Middle frontal gyrus (tissue), 1 donor: Measurements from ENCODE around the gene SIPA1L3.

Experiments used
- DNase-seq: peaks from one replicate; pipeline ENCODE4 v3.0.0-alpha.2; 2015; ENCODE audit warnings: low spot score; ENCODE audit errors: extremely low spot score

The SIPA1L3 gene

DNA sequence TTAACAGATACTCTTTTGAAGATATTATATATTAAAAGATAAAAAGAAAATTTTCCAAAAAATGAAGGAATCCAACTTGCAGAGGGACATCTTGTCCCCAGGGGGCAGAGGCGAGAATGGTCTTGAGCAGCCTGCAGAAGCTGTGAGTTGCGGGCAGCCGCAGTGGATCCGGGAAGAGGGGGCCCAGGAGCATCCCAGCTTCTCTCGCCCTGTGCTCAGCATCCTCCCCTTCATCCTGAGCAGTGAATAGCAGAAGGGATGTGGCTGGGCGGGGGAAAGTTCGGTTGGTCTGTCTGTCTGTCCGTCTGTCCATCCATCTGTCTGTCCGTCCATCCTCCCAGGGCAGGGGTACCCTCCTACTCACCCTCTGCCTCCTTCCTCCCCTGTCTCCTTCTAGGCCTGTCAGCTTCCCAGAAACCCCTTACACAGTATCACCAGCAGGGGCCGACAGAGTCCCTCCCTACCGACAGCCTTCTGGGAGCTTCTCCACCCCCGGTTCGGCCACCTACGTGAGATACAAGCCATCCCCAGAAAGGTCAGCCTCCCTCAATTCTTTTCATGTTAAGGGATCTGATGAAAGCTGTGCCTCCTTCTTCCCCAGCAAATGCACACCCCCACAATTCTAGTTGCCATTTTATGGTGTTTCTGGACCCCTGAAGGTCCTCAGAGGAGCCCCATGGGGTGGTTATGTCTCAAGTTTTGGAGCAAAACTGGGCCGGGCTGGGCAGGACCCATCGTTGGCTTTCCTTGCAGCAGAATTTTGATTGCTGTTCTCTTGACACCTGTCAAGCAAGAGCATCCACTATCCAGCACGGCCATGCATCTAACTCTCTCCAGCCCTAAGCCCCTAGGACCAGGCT lies 235.4 kb downstream of the SIPA1L3 start:
- no peak for DNase-seq

DNA sequence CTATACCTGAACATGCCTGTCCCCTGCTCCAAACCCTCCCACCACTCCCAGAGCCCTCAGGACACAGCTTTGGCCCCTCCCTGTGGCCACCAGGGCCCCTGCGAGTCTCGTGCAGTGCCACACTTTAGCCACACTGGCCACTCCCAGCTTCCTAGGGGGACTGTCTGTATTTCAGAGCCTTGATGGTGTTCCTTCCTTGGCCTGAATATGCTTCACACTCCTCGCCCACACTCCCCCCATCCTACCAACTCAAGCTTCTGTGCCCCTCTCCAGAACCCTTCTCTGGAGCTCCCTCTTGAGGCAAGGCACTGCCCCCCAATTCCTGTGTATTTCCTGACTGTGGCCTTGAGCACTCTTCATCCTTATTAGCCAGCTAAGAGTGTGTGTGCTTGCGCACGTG lies 236.8 kb downstream of the SIPA1L3 start:
- no peak for DNase-seq

DNA sequence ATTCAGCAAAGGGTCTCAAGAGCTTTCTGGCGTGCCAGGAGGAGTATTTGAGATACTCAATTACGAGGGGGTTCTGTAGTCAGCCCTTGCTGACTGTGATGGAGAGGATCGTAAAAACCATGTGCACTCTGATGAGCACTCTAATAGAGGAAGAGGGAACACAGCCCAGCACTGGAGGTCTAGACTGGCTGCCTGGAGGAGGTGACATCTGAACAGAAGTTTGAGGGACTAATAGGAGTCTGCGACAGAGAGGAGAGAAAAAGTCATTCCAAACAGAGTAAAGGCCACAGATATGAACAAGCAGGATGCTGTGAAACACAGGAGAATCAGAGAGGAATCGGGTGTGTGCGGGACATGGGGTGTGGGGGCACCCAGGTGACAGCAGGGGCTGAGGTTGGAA lies 237.7 kb downstream of the SIPA1L3 start:
- no peak for DNase-seq

DNA sequence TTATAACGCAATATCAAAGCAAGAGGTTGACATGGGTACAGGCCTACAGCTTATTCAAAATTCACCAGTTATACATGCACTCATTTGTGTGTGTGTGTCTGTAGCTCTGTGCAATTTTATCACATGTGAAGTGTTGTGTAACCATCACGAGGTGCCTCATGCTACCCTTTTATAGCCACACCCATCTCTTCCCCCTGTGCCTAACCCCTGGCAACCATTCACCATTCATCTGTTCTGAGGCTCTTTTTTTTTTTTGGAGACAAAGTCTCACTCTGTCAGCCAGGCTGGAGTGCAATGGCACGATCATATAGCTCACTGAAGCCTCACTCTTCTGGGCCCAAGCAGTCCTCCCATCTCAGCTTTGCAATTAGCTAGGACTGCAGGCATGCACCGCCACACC lies 238.6 kb downstream of the SIPA1L3 start:
- DNase-seq = no peak

DNA sequence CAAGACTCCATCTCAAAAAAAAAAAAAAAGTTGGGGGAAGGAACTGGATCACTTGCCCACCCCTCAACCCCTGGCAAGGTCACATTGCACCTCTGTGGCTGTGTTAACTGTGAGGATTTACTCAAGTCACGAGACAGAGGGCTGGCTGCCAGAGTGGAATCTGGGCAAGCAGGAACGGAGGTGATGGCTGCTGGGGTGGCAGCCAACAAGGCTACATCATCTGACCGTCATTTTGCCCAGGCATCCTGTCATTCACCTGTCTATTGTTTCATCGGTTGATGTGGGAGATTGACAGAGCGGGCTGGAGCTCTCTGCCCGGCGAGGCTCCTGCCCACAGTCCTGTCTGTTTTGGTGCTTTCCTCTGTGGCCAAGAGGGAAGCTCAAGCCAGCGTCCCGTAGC lies 241.3 kb downstream of the SIPA1L3 start:
- DNase-seq = no peak

DNA sequence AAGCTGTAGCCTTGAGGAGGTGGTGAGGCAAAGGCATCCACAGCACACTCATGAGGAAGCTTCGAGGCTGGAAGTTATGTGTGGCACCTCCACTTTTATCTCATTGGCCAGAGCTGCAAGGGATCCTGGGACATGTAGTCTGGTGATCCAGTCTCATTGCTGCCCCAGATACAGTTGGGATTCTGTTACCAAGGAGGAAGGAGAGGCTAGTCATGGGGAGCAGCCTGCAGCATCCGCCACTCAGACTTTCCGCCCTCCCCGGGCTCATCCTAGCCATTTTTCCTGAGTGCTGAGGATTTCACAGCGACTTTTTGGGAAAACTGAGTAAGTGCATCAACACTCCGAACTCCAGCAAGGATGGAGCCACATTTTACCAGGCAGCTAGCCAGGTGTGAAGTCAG lies 242.7 kb downstream of the SIPA1L3 start:
- no peak for DNase-seq

DNA sequence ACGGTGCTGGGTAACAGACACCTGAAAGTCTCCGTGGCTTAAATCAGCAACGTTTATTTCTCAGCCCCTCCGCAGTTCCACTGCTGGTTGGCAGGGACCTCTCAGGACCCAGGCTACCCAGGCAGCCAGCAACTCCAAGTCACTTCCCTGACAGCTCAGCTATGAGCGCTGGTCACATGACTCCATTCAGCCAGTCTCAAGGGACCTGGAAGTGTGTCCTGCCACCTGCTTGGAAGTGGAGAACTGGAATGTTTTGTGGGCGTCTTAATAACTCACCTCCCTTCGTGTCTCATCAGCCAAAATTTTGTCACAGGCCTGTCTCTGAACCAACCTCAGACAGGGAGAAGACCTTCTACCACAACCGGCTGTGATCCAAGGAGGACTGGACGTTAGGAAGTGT lies 244.2 kb downstream of the SIPA1L3 start:
- no peak for DNase-seq

DNA sequence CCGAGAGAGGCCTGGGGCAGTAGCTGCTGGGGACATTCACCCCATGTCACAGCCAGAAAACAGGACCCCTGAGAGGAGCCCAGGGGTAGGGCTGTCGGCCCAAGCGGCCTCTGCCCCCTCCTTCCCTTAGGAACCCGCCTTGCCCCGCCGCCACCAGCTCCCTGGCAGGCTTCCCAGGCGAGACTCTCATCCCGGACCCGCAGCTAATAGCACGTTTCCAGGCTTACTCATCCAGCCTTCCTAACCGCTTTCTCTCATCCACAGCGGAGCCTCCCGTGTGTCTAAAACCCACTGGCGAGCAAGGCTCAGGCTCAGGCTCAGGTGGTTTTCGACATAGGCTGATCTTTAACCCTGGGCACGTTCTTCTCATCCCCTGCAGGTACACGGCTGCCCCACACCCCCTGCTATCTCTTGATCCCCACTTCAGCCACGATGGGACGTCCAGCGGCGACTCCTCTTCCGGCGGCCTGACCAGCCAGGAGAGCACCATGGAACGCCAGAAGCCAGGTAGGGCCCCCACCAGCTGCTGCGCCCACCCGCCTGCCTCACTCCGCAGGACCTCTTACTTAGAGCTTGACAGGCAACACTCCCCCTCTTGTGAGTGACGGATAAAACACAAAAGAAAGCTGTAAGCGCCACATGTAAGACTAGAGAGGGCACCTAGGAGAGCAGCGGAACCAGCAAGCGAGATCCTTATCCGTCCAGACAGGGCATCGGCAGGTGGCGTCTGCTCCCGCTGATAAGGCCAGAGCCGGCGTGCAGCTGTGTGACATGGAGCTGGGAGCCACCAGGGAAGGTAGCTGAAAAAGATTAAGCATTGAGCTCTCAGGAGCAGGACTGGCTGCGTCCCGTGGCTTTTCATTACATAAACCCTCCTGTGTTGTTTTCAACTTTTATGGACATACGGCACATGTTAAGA lies 245.7 kb downstream of the SIPA1L3 start:
- no peak for DNase-seq

DNA sequence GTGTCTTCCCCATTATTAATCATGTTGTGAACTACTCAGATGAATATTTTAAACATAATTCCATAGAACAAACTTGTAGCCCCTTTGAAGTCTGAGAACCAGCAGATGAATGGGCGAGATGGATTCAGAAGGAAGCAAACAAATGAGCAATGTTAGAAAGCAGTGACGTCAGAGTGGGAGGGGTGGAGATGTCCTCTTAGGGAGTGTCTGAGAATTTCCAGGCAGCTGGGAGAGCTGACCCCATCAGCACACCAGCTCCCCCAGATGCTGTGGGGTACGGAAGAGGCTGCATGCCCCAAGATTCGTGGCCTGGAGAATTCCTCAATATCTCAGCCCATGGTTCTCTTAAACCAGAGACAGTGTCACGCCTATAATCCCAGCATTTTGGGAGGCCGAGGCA lies 248.4 kb downstream of the SIPA1L3 start:
- no peak for DNase-seq

DNA sequence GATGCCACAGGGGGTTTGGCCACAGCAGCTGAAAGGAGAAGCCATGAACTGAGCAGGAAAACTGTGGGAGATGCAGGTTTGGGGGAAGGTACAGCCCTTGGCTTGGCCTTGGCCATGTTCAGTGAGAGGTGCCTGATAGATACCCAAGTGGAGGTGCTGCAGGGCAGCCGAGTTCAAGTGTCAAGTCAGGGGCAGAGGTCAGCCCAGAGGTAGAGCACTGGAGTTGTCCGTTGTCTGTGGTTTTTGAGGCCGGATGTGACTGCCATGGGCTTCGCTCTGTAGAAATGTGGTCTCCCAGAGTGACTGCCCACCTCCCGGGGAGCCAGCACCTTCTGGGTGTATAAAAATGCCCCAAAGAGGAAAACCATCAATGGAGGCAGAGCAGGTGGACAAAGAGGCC lies 251.7 kb downstream of the SIPA1L3 start:
- DNase-seq = no peak

DNA sequence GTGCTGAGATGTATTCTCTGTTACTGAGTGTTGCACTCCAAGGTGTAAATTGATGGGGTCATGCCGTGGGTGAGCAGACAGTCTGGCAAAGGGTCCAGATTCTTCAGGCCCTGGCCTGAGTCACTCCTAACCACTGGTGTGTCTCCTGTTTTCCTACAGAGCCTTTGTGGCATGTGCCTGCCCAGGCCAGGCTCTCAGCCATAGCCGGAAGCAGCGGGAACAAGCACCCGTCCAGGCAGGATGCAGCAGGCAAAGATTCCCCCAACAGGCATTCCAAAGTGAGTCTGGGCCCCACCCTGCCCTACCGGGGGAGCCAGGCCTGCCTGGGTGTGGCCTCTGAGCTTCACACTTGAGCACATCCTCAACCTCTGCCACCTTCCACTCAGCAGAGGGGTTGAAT lies 255.1 kb downstream of the SIPA1L3 start:
- DNase-seq = no peak

DNA sequence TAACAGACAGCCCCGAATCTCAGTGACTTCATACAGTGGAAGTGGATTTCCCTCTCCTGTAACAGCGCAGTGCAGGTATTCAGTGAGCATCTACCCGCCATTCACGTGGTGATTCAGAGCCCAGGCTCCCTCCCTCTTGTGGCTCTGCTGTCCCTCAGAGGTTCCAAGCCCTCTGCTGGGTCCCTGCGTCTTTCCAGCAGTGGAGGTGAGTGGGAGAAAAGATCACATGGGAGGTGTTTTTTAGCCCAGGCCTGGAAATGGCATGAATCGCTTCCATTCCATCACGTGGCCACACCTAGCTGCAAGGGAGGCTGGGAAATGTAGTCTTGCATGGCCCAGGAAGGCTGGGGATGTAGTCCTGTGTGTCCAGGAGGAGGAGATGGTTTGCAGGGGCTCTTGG lies 255.6 kb downstream of the SIPA1L3 start:
- no peak for DNase-seq

DNA sequence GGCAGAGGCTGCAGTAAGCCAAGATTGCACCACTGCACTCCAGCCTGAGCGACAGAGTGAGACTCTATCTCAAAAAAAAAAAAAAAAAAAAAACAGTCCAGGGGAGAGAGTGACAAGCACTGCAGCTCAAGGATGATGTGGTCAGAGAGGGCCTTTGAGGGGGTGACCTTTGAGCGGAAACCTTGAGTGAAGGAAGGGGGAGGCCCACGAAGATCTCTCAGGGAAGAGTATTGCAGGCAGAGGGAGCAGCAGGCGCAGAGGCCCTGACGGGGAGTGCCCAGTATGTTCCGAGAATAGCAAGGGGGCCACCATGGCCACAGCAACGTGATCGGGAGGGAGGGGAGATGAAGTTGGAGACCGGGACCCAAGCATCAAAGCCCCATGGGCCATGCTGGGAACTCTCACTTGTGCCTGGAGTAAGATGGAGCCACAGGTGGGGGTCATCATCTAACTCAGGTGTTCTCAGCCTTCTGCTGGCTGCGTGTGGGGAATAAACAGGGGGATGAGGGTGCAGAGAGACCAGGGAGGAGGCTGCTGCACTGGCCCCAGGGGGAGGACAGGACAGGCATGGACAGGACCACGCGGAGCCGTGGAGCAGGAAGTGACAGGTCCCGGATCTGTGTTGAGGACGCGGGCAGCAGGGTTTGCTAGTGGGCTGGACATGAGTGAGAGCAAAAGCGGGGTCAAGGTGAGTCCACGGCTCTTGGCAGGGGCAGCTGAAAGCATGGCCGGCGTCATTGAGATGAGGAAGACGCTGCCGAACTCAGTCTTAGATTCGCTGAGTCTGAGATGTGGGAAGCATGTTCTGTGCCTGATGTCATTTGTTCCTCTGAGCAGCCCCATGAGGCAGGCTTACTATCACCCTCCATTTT lies 256.6 kb downstream of the SIPA1L3 start:
- no peak for DNase-seq

DNA sequence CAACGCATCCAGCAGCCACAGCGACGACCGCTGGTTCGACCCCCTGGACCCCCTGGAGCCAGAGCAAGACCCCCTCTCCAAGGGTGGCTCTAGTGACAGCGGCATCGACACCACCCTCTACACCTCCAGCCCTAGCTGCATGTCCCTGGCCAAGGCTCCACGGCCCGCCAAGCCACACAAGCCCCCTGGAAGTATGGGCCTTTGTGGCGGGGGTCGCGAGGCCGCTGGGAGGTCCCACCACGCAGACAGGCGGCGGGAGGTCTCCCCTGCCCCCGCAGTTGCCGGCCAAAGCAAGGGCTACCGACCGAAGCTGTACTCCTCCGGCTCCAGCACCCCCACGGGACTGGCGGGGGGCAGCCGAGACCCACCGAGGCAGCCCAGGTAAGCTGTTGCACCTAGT lies 257.5 kb downstream of the SIPA1L3 start:
- no peak for DNase-seq

DNA sequence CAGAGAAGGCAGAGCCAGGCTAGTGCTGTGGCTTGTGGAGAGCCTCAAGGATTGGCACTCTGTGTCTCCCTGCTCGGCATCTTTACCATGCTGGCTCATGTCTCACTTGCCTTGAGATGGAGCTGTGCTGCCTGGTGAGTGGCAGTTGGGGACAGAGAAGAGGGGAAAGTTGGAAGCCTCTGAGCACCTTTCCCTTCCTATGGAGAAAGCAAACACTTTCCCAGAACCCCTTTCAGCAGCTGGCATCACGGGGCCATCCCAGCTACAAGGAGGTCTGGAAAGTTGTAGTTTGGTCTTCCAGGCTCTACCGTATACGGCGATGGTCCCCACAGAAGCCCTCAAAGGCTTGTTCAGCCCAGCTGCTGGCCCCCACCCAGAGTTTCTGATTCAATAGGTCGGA lies 258.3 kb downstream of the SIPA1L3 start:
- DNase-seq = no peak

DNA sequence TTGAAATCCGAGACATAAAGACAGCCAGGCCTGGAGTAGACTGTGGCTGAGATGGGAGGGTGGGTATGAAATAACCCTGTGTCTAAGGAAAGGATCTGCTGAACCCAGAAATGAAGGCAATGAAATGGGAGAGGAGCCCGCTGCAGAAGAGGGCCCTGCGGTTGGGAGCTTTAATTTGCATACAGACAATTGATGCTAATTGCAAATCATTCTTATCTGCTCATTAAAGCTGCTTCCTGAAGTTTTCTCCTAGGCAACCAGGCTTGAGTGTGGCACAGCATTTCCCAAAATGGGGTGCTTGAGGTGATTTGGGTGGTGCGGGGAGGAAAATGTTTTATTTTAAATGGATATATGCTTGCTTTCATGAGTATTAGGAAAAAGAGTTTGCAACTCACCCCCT lies 261.6 kb downstream of the SIPA1L3 start:
- no peak for DNase-seq

DNA sequence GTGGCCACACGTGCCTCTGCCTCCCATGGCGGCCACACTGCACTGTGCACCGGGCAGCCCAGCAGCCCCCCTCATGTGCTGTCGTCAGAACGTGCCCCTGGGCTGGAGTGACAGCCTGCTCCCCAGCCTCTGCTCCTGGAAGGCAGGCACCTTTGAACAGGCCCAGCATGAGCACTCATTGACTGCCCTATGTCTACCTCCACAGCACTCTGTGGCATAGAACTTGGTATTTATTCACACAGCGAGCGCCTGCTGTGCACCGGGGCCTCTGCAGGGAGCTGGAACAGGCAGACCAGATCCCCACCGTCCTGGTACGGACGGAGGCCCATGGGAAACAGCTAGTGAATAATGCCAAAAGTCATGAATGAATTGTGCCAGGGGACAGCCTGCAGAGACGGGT lies 263.3 kb downstream of the SIPA1L3 start:
- DNase-seq = no peak

DNA sequence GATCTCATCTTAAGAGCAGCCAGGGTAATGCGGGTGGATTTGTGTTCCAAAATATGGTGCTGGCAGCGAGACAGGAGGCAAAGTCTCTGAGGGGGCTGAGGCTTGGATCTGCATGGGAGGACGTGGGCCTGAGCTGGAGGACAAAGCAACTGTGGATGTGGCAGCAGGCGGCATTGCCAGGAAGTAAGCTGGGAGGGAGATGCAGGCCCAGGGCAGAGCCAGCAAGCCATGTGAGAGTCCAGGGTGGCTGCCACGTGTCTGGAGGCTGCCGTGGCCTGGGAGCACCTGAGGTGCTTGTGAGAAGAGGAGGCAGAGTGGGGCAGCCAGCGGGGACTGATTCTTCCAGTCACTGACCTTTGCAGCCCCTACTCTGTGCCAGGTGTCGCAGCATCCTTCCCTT lies 265.0 kb downstream of the SIPA1L3 start:
- peak; percentile 40 for DNase-seq

DNA sequence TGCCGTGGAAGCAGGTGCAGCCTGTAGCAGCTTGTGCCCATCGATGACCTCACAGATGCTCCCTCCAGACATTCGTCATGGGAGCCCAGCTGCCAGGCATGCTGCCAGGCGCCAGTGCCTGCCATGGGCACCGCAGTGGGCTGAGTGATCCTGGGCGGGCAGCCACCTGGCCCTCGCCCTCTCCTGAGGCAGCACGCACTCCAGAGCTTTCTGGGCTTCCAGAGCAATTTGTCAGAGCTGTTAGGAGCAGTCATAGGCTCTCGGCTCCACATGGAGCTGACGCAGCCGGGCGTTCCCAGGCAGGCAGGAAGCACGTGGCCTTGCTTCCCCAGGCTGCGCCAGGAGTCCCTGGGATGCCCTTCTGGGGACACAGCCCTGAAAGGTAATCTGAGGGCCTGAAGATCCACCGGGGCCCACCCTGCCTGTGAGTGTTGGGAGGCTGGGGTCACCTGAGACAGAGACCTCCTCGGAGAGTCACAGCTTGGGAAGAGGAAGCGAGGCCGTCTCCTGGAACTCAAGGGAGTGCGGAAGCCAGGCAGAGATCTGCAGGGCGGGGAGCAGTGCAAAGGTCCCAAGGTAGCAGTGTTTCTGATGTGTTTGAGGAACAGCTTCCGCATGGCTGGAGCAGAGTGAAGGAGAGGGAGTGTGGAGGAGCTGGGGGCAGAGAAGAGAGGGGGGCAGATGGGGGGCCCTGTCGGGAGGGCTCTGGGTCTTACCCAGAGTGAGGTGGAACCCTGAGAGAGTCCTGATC lies 266.5 kb downstream of the SIPA1L3 start:
- DNase-seq = peak; percentile 46

DNA sequence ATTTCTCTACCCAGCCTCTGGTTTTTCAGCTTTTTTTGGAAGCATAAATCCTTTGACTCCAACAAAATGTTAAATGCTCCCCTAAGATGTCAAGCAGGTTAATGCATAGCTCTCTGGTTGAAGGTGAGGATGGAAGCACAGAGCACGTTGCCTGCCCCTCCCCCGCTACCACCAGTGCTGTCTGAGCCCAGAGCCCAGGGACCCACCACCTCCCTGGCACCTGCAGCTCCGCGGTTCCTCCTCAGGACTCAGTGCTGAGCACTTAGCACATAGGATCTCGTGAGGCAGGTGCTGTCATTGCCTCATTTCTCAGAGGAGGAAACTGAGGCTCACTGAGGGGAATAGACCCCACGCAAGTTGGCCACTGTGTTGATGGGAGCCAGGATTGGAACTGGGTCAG lies 268.4 kb downstream of the SIPA1L3 start:
- no peak for DNase-seq

DNA sequence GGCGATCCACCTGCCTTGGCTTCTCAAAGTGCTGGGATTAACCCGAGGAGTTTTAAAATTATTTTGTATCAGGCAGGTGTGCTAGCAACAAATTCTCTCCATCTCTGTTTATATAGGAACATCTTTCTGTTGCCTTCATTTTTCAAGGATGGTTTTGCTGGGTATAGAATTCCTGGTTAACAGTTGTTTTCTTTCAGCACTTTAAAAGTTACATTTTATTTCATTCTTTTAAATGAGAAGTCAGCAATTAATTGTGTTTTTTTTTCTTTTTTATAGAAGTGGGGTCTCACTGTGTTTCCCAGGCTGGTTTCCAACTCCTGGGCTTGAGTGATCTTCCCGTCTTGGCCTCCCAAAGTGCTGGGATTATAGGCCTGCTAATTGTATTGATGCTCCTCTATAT lies 273.1 kb downstream of the SIPA1L3 start:
- no peak for DNase-seq
